ENCODE measurements around the gene ETS1.

ETS1 gene

DNA sequence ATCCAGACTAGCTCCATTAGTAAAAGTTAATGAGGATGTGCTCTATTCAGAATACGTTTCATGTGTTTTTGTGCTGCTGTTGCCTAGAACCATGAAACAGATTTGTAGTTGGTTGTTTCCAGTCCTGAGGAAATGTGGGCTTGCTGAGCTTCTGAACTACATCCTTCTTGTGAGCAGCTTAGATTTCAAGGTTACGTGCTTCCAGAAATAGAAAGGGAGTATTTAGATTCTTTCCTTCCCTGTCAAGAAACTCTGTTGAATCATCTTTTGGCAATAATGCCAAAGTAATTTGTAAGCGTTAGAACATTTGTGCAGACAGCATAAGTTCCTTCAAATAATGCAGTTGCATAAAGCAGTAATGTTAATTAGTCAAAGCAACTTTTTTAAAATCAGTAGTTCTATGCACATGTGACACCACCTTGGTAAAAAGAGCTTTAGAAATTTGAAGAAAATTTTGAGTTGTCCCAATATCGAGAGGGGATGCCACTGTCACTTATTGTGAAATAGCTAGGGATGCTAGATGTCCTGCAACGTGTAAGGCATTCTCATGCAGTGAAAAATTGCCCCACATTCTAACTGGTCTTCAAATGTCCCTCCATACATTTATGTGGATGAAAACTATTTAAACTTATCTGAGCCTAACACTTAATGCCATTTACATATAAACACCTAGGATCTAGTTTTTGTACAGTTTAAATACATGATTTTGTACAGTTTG, 169.6 kb downstream of the ETS1 start:
- DNase-seq (ENCODE audit: low read depth) = peak; percentile 89
- no peak overlapping the region for H3K9ac ChIP-seq (ENCODE audit: low read length)
- H3K27me3 ChIP-seq (replicated peaks; ENCODE audit: control insufficient read depth, insufficient read depth, low read length) = no peaks in the 10 kb centered on the region

DNA sequence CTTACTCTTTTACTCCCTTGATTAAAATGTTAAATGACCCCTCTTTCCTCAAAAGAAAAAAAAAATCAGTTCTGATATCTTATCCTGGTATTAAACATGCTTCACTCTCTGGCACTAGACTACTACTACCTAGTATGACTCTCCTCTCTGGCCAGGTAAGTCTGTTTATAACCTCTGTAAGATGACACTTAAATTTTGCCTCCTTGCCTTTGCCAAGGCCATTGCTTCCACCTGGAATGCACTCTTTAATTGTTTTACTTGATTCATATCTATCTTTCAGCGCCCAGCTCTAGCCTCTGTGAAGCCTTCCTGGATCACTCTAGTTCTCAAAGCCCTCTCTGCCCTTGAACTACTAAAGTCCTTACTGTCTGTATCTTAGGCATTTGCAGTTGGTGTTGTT, 170.4 kb downstream of the ETS1 start:
- peaks cover 31% of the 10 kb centered on the region for H3K4me1 ChIP-seq (ENCODE audit: control insufficient read depth, insufficient read depth, low read length)
- no peak overlapping the region for H3K4me3 ChIP-seq (ENCODE audit: low read length)
- no peaks in the 10 kb centered on the region for H3K27me3 ChIP-seq (replicated peaks; ENCODE audit: control insufficient read depth, insufficient read depth, low read length)
- no peaks in the 10 kb centered on the region for H3K36me3 ChIP-seq (ENCODE audit: control insufficient read depth, insufficient read depth, low read length, severe bottlenecking)
- H3K9ac ChIP-seq (ENCODE audit: low read length) = no peak overlapping the region
- DNase-seq (ENCODE audit: low read depth) = no peak
- H3K9me3 ChIP-seq (ENCODE audit: control insufficient read depth, low read length) = no peaks in the 10 kb centered on the region

More for the DNA sequence above, 169.6 kb downstream of the ETS1 start:
- H3K4me1 ChIP-seq (ENCODE audit: control insufficient read depth, insufficient read depth, low read length) = peaks cover 31% of the 10 kb centered on the region
- no peak overlapping the region for H3K4me3 ChIP-seq (ENCODE audit: low read length)
- no peaks in the 10 kb centered on the region for H3K36me3 ChIP-seq (ENCODE audit: control insufficient read depth, insufficient read depth, low read length, severe bottlenecking)
- H3K9me3 ChIP-seq (ENCODE audit: control insufficient read depth, low read length) = no peaks in the 10 kb centered on the region

- no peaks in the 10 kb centered on the region for H3K9me3 ChIP-seq (ENCODE audit: control insufficient read depth, low read length)
- no peak for DNase-seq (ENCODE audit: low read depth)
- H3K27me3 ChIP-seq (replicated peaks; ENCODE audit: control insufficient read depth, insufficient read depth, low read length) = no peaks in the 10 kb centered on the region
- H3K9ac ChIP-seq (ENCODE audit: low read length) = no peak overlapping the region
- H3K36me3 ChIP-seq (ENCODE audit: control insufficient read depth, insufficient read depth, low read length, severe bottlenecking) = no peaks in the 10 kb centered on the region
- H3K4me3 ChIP-seq (ENCODE audit: low read length) = no peak overlapping the region
- peaks cover 16% of the 10 kb centered on the region for H3K4me1 ChIP-seq (ENCODE audit: control insufficient read depth, insufficient read depth, low read length)
Observed at GRCh38 chr11:128415539-128415938, 171.8 kb downstream of the ETS1 start.

DNA sequence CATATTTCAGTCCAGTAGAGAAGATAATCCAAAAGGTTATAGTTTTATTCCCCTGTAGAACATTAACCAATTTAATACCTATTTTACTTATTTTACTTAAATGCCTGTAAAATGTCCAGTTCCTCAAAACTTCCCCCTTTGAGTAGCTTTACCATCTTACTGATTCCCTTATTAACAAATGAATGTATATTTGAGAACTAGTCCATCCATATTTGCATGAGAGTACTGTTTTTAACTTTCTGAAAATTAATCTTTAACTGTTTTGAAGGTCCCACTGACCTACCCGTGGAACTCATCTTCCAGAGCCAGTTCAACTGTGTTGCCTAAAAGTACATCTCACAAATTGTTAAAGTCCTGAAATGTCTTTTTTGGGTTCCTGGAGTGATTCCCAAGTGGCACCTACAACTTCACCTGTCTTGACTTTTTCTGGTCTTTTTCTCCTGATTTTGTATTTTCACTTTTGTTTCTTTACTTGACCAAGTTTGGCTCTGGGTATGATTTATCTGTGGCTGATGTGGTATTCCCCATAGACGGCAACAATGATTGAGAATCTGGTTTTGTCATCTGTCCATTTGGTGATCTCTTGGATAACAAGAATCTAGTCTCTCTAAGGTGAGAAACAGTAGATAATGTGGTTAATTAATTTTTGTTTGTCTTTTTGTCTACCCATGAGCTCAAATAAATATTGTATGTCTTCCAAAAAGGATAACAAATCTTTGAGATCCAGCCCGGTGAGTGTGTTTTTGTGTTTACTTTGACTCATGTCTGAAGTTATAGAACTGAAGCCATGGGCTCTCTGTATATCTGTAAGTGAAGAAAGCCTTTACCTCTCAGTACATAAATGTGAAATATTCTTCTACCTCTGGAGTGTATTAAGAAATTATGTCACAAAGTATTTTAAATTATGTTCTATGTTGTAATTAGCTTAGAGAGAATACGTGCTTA, 174.2 kb downstream of the ETS1 start:
- H3K4me3 ChIP-seq (ENCODE audit: low read length) = no peak overlapping the region
- no peaks in the 10 kb centered on the region for H3K36me3 ChIP-seq (ENCODE audit: control insufficient read depth, insufficient read depth, low read length, severe bottlenecking)
- H3K27me3 ChIP-seq (replicated peaks; ENCODE audit: control insufficient read depth, insufficient read depth, low read length) = no peaks in the 10 kb centered on the region
- DNase-seq (ENCODE audit: low read depth) = no peak
- no peak overlapping the region for H3K9ac ChIP-seq (ENCODE audit: low read length)
- H3K9me3 ChIP-seq (ENCODE audit: control insufficient read depth, low read length) = no peaks in the 10 kb centered on the region
- H3K4me1 ChIP-seq (ENCODE audit: control insufficient read depth, insufficient read depth, low read length) = peaks cover 27% of the 10 kb centered on the region

GRCh38 chr11:128411812-128412211, 175.5 kb downstream of the ETS1 start:
- no peak for DNase-seq (ENCODE audit: low read depth)
- Histone ChIP-seq H3K4me1 (ENCODE audit: control insufficient read depth, insufficient read depth, low read length) (peaks cover 29% of the 10 kb centered on the region), H3K4me3 (ENCODE audit: low read length) (no peak overlapping the region), H3K9me3 (ENCODE audit: control insufficient read depth, low read length) (no peaks in the 10 kb centered on the region), H3K36me3 (ENCODE audit: control insufficient read depth, insufficient read depth, low read length, severe bottlenecking) (no peaks in the 10 kb centered on the region), H3K27me3 (replicated peaks; ENCODE audit: control insufficient read depth, insufficient read depth, low read length) (no peaks in the 10 kb centered on the region), H3K9ac (ENCODE audit: low read length) (no peak overlapping the region)

DNA sequence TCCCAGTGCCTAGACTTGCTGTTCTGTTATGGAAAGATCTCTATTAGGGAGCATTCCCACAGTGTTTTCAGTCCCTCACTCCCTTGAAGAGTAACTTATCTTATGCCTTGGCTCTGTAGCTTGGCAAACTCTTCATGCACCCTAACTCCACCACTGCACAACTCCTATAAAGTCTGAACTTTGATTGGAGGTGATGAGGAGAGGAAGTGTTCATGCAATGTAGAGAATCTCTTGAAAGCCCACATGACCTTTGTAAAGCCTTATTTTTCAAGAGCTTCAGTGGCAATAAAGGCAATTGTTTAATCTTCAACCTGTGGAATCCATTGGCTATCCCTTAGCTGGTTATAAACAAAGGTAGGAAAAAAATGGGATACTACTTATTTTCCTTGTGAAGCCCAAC, 176.2 kb downstream of the ETS1 start:
- no peak for DNase-seq (ENCODE audit: low read depth)
- no peak overlapping the region for H3K4me3 ChIP-seq (ENCODE audit: low read length)

GRCh38 chr11:128409476-128409875, 177.9 kb downstream of the ETS1 start:
- no peak overlapping the region for H3K9ac ChIP-seq (ENCODE audit: low read length)
- no peaks in the 10 kb centered on the region for H3K36me3 ChIP-seq (ENCODE audit: control insufficient read depth, insufficient read depth, low read length, severe bottlenecking)
- peaks cover 46% of the 10 kb centered on the region for H3K4me1 ChIP-seq (ENCODE audit: control insufficient read depth, insufficient read depth, low read length)
- H3K9me3 ChIP-seq (ENCODE audit: control insufficient read depth, low read length) = no peaks in the 10 kb centered on the region
- DNase-seq (ENCODE audit: low read depth) = peak; percentile 75
- H3K27me3 ChIP-seq (replicated peaks; ENCODE audit: control insufficient read depth, insufficient read depth, low read length) = no peaks in the 10 kb centered on the region
- no peak overlapping the region for H3K4me3 ChIP-seq (ENCODE audit: low read length)

More for the DNA sequence above, 176.2 kb downstream of the ETS1 start:
- H3K36me3 ChIP-seq (ENCODE audit: control insufficient read depth, insufficient read depth, low read length, severe bottlenecking) = no peaks in the 10 kb centered on the region
- no peak overlapping the region for H3K9ac ChIP-seq (ENCODE audit: low read length)
- no peaks in the 10 kb centered on the region for H3K9me3 ChIP-seq (ENCODE audit: control insufficient read depth, low read length)
- peaks cover 36% of the 10 kb centered on the region for H3K4me1 ChIP-seq (ENCODE audit: control insufficient read depth, insufficient read depth, low read length)
- H3K27me3 ChIP-seq (replicated peaks; ENCODE audit: control insufficient read depth, insufficient read depth, low read length) = no peaks in the 10 kb centered on the region
